Heart right ventricle (tissue), 16 donors: ENCODE data around the gene USP24. TPM values are rescaled to one million over a fixed set of nuclear protein-coding genes. Genes with fewer than 3 reads are reported as not detected.
A peak's percentile ranks its signal among the peaks of the same experiment; 100 is the strongest.
"Not testable (repeated sequence)": the region's sequence is repeated elsewhere in the genome, so short reads cannot be mapped to it uniquely, and the experiment has no call there.

Source experiments
- ATAC-seq, 8 donors: fragments of 200-7000 bp; cut with Tn5 transposase; one replicate each; pipeline ENCODE4 v1.9.1; 2020; ENCODE audit warnings: mild to moderate bottlenecking in 8 of 8, moderate library complexity in 8 of 8, moderate number of reproducible peaks in 1 of 8
- DNase-seq, 2 donors: peaks; one replicate each; pipeline ENCODE4 v3.0.0-alpha.2; 2020
- H3K27ac ChIP-seq, 10 donors: fragments of 200-600 bp; sonication (generic) in 2 of 10; one replicate each; pipeline versions ENCODE4 v1.5.0 to v1.8.0; 2020 to 2022; ENCODE audit warnings: mild to moderate bottlenecking in 3 of 10
- H3K27me3 ChIP-seq, 7 donors: fragments of 200-600 bp; one replicate each; pipeline ENCODE4 v1.8.0; 2021 to 2022; ENCODE audit warnings: mild to moderate bottlenecking in 2 of 7
- H3K36me3 ChIP-seq, 9 donors: fragments of 200-600 bp; sonication (generic) in 1 of 9; one replicate each; pipeline versions ENCODE4 v1.5.0 to v1.8.0; 2020 to 2022; ENCODE audit warnings: mild to moderate bottlenecking in 2 of 9
- H3K4me1 ChIP-seq, 9 donors: fragments of 200-600 bp; sonication (generic) in 1 of 9; one replicate each; pipeline versions ENCODE4 v1.5.0 to v1.8.0; 2020 to 2022; ENCODE audit warnings: mild to moderate bottlenecking in 4 of 9
- H3K4me3 ChIP-seq, 10 donors: fragments of 200-600 bp; sonication (generic) in 2 of 10; one replicate each; pipeline versions ENCODE4 v1.5.0 to v1.8.0; 2020 to 2022; ENCODE audit warnings: mild to moderate bottlenecking in 7 of 10, moderate library complexity in 2 of 10
- H3K9me3 ChIP-seq, 11 donors: fragments of 200-600 bp in 10 of 11; sonication (generic) in 2 of 11; one replicate each; pipeline versions ENCODE4 v1.5.0 to v1.8.0; 2013 to 2022; ENCODE audit warnings: mild to moderate bottlenecking in 2 of 11, control low read depth in 1 of 11, moderate library complexity in 1 of 11
- WGBS, 2 donors: extraction: QIAGEN DNeasy Blood & Tissue Kit; methylation state at CpG; one replicate each; pipeline ENCODE4 v1.1.7; 2013; ENCODE audit warnings: inconsistent platforms in 1 of 2; 5-methylcytosine and 5-hydroxymethylcytosine counted together
- intact Hi-C, 10 donors: fragments of 100-400 bp; cut with DNase I; formaldehyde crosslinking; loops; one replicate each; pipeline versions ENCODE4 v1.11.1 to v1.14.2; 2022
- polyA plus RNA-seq, 2 donors: library from polyadenylated mRNA; stranded (reverse); fragments of 200-250 nt; gene quantifications; one replicate each; pipeline ENCODE4 v1.2.3, GENCODE V29; 2013
- total RNA-seq, 10 donors: library from RNA; stranded (reverse); fragmentation: NEBNext Ultra II Directional in 3 of 10; extraction: Animal tissue kit (Norgen Biotek cat#: 25700) in 3 of 10; gene quantifications; one replicate each; pipeline versions ENCODE4 v1.2.1 to v1.2.4, GENCODE V29; 2021 to 2023
- TF ChIP-seq, protein P1 (sequence below), 9 donors: fragments of 200-600 bp; sonication (generic) in 2 of 9; IDR thresholded peaks; one replicate each; pipeline versions ENCODE4 v1.5.0 to v1.8.0; 2021 to 2022; ENCODE audit warnings: antibody characterized with exemption in 9 of 9, mild to moderate bottlenecking in 5 of 9, moderate library complexity in 1 of 9
- donor health status: Arrhythmogenic right ventricular cardiomyopathy.
- donor health status: ischemic (EF 13 %, LVEDD 7.1; RV severe dilation, severe dysfunction).
- donor health status: healthy with polysubstance abuse.
- donor health status: DM: no; HTN: yes; CAD: no.
- donor health status: DM: no; HTN: no; CAD: no.
- donor health status: ischemic (EF 25% LVEDD 6.9; RV normal size, moderate dysfunction).
- donor health status: ischemic (EF 25% LVEDD 5.7; RV mildly dilated, moderate dysfunction).
- donor health status: healthy.
- donor health status: DM: yes; HTN: yes; CAD: no.
- donor health status: Ischemic cardiomyopathy.
- donor health status: ischemic (EF 35%, LVEDD 5.7; RV mildly dilated, moderate dysfunction).
- donor health status: nonischemic (EF 11% LVEDD 7.7; RV severe dilation, severe dysfunction).
- donor health status: DM: yes; HTN: yes; CAD: no.
- donor health status: PGD.
- donor health status: ischemic (EF 29% LVEDD 5.4; RV normal size, mild dysfunction).
- donor health status: nonischemic (EF 23%, LVEDD 6.1; RV moderate dilation, normal function).

Gene USP24
- total and polyA plus RNA-seq, 12 donors, result 7.1 to 49.7 (median 41.3) TPM

- no peak for DNase-seq
- WGBS, 2 donors, result 27 to 44% methylated on average over 2 of the region's 2 CpGs
- peak overlapping the region in 2 of 10 donors; percentile 11 to 33 for H3K27ac ChIP-seq
- no peaks in the 10 kb centered on the region for H3K9me3 ChIP-seq
- H3K36me3 ChIP-seq, result no peaks in the 10 kb centered on the region
- H3K4me3 ChIP-seq, result no peak overlapping the region
- H3K27me3 ChIP-seq, result no peaks in the 10 kb centered on the region
- intact Hi-C loops, result loop anchor here in 2 of 10 donors (5.0 kb wide), 2 partner anchors 34 to 39 kb away; no protein-coding TSS in a partner anchor
- peak in 2 of 8 donors; percentile 32 to 34 for ATAC-seq
- TF ChIP-seq, protein P1, sequence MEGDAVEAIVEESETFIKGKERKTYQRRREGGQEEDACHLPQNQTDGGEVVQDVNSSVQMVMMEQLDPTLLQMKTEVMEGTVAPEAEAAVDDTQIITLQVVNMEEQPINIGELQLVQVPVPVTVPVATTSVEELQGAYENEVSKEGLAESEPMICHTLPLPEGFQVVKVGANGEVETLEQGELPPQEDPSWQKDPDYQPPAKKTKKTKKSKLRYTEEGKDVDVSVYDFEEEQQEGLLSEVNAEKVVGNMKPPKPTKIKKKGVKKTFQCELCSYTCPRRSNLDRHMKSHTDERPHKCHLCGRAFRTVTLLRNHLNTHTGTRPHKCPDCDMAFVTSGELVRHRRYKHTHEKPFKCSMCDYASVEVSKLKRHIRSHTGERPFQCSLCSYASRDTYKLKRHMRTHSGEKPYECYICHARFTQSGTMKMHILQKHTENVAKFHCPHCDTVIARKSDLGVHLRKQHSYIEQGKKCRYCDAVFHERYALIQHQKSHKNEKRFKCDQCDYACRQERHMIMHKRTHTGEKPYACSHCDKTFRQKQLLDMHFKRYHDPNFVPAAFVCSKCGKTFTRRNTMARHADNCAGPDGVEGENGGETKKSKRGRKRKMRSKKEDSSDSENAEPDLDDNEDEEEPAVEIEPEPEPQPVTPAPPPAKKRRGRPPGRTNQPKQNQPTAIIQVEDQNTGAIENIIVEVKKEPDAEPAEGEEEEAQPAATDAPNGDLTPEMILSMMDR (IDR thresholded peaks at IDR 0.05), result no peak
- H3K4me1 ChIP-seq, result peaks cover 0 to 89% (median 80%) of the 10 kb centered on the region in 9 donors
These were observed 9.0 kb downstream of the USP24 start for GRCh38 chr1:55206210-55206609.

DNA sequence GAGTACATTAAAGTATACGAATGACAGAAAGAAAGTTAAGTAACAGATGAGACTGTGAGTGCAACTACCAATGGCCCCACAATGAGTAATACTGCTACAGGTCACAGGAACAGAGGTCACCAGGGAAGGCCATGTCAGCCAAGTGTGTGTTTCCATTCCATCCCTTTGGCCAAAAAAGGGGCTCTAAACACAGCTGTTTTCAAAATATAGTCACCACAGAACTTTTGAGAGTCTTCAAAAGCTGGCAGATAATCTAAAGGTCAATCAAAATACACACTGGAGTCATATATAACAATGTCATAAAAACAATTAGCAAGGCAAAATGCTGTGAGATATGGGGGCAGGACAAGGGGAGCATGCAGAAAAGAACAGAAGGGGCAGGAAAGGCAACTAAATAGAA, 10.2 kb downstream of the USP24 start:
- WGBS, 2 donors, result 62 to 64% methylated on average over 1 of the region's 1 CpG
- ATAC-seq, result peak in 5 of 8 donors; percentile 51 to 75 (median 65)
- Histone ChIP-seq H3K4me1 (peaks cover 0 to 86% (median 68%) of the 10 kb centered on the region in 9 donors), H3K27ac (peak overlapping the region in 3 of 10 donors; percentile 6 to 15 (median 8)), H3K36me3 (no peaks in the 10 kb centered on the region), H3K9me3 (no peaks in the 10 kb centered on the region), H3K27me3 (no peaks in the 10 kb centered on the region), H3K4me3 (no peak overlapping the region)
- DNase-seq, result no peak
- intact Hi-C loops, result loop anchor here in 2 of 10 donors (5.0 kb wide), 2 partner anchors 33 to 38 kb away; no protein-coding TSS in a partner anchor
- TF ChIP-seq, protein P1 (IDR thresholded peaks at IDR 0.05), result no peak

DNA sequence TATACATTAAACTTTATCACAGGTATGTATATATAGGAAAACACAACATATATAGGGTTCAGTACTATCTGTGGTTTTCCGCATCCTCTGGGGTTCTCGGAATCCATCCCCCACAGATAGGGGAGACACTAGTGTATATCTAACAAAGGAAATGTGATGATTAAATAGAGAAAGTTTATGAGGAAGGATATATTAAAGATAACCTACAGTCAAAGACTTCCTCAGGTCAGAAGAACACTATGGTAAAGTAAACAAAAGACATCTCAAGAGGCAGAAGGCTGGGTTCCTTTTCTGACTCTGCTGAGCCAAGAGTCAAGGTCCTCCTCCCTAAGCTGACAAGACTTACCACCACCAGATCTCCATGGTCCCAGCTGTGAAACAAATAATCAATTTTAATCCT, 12.1 kb downstream of the USP24 start:
- ATAC-seq, result no peak
- DNase-seq, result no peak
- H3K27ac ChIP-seq, result no peak overlapping the region
- 94 to 98% methylated on average over 2 of the region's 2 CpGs for WGBS, 2 donors
- H3K4me1 ChIP-seq, result peaks cover 0 to 75% (median 51%) of the 10 kb centered on the region in 9 donors
- no peaks in the 10 kb centered on the region for H3K9me3 ChIP-seq
- H3K4me3 ChIP-seq, result no peak overlapping the region
- intact Hi-C loops, result no loop called here
- H3K36me3 ChIP-seq, result peaks cover 0 to 8% (median 0%) of the 10 kb centered on the region in 9 donors
- TF ChIP-seq, protein P1 (IDR thresholded peaks at IDR 0.05), result no peak
- H3K27me3 ChIP-seq, result no peaks in the 10 kb centered on the region

- TF ChIP-seq, protein P1 (IDR thresholded peaks at IDR 0.05), result no peak
- WGBS, 2 donors, result 80 to 83% methylated on average over 2 of the region's 2 CpGs
- no peak for DNase-seq
- no peak overlapping the region for H3K27ac ChIP-seq
- ATAC-seq, result no peak
- H3K4me1 ChIP-seq, result peaks cover 5 to 75% (median 54%) of the 10 kb centered on the region in 9 donors
- H3K27me3 ChIP-seq, result no peaks in the 10 kb centered on the region
- H3K9me3 ChIP-seq, result no peaks in the 10 kb centered on the region
- H3K36me3 ChIP-seq, result peaks cover 0 to 9% (median 0%) of the 10 kb centered on the region in 9 donors
- no peak overlapping the region for H3K4me3 ChIP-seq
- intact Hi-C loops, result no loop called here
These were observed 14.5 kb downstream of the USP24 start for GRCh38 chr1:55200667-55201066.

DNA sequence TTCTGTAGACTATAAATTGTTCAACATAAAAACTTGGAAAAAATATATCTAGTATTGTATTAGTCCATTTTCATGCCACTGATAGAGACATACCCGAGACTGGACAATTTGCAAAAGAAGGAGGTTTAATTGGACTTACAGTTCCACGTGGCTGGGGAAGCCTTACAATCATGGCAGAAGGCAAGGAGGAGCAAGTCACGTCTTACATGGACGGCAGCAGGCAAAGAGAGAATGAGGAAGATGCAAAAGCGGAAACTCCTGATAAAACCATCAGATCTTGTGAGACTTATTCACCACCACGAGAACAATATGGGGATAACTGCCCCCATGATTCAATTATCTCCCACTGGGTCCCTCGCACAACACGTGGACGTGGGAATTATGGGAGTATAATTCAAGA, 15.4 kb downstream of the USP24 start:
- H3K4me3 ChIP-seq, H3K36me3 ChIP-seq, ATAC-seq, intact Hi-C loops, H3K9me3 ChIP-seq, DNase-seq, H3K27me3 ChIP-seq, H3K27ac ChIP-seq: not testable (repeated sequence)
- 89 to 95% methylated on average over 9 of the region's 9 CpGs for WGBS, 2 donors
- peaks cover 5 to 75% (median 54%) of the 10 kb centered on the region in 9 donors for H3K4me1 ChIP-seq
